HepG2 (cell line): ENCODE measurements around the gene ATP9B. TPM values are rescaled to one million over a fixed set of nuclear protein-coding genes. Genes with fewer than 3 reads are reported as not detected.

Source experiments
- ATAC-seq: fragments of 200-7000 bp; cut with Tn5 transposase; 3 replicates; pipeline ENCODE4 v1.9.1; 2020; ENCODE audit warnings: mild to moderate bottlenecking, moderate library complexity
- BruUV-seq: library from RNA; stranded (reverse); fragments of 400-500 nt; replicated peaks from 2 replicates; lab custom pipeline; 2021; lab: Mats Ljungman, UMichigan
- CTCF ChIA-PET: fragments of 300-600 bp; formaldehyde crosslinking; extraction: SDS; loops from one replicate; lab custom pipeline; 2021; ENCODE audit warnings: low total read pairs, inconsistent platforms, low intra/inter-chr PET ratio; lab: Yijun Ruan, JAX
- POLR2A ChIA-PET: fragments of 350-600 bp; sonication (Branson Sonifier 250); formaldehyde crosslinking; loops from one replicate; lab custom pipeline; 2020; ENCODE audit warnings: antibody characterized with exemption, inconsistent platforms; lab: Yijun Ruan, JAX
- DNase-seq: peaks from one replicate; pipeline ENCODE4 v3.0.0-alpha.2; 2015; ENCODE audit warnings: low spot score
- FAIRE-seq: peaks from 3 replicates; lab custom pipeline; 2011; peaks lifted over from hg19 to GRCh38; lab: Jason Lieb, UNC
- H2AFZ ChIP-seq: one replicate; pipeline ENCODE4 v1.6.1; 2011; ENCODE audit warnings: low read length, inconsistent platforms
- H3K27ac ChIP-seq: fragments of 300-600 bp; 3 replicates; pipeline ENCODE4 v1.8.0; 2011; ENCODE audit warnings: mixed run types, mild to moderate bottlenecking, mixed read lengths, low read length, inconsistent platforms; ENCODE audit not compliant: insufficient read depth; ENCODE audit errors: extremely low read length
- H3K27me3 ChIP-seq, 2 experiments: fragments of 200-600 bp in 1 of 2; 2 replicates in 1 of 2; 3 replicates in 1 of 2; pipeline versions ENCODE4 v1.6.0 to v1.8.0; 2011; ENCODE audit warnings: low read length in 2 of 2, mild to moderate bottlenecking in 2 of 2, moderate library complexity in 2 of 2, inconsistent platforms in 1 of 2; ENCODE audit not compliant: insufficient read depth in 2 of 2, control insufficient read depth in 1 of 2
- H3K36me3 ChIP-seq, 2 experiments: fragments of 200-600 bp in 1 of 2; replicated peaks in 1 of 2; 2 replicates in 1 of 2; 3 replicates in 1 of 2; pipeline versions ENCODE4 v1.5.1 to v1.8.0; 2011; ENCODE audit warnings: low read length in 2 of 2, inconsistent platforms in 1 of 2; ENCODE audit not compliant: insufficient read depth in 2 of 2, control insufficient read depth in 1 of 2
- H3K4me1 ChIP-seq: 2 replicates; pipeline ENCODE4 v1.5.1; 2012; ENCODE audit warnings: low read length, inconsistent platforms; ENCODE audit not compliant: insufficient read depth
- H3K4me2 ChIP-seq: 2 replicates; pipeline ENCODE4 v1.6.0; 2011; ENCODE audit warnings: low read depth, low read length, inconsistent platforms
- H3K4me3 ChIP-seq, 3 experiments: fragments of 200-600 bp in 1 of 3; sonication (generic), shearing (Covaris generic) in 1 of 3; replicated peaks in 1 of 3; 2 replicates each; pipeline ENCODE4 v1.5.1; 2011 to 2016; ENCODE audit warnings: low read length in 3 of 3, inconsistent platforms in 2 of 3, low read depth in 2 of 3, mild to moderate bottlenecking in 2 of 3, control low read depth in 1 of 3, mixed read lengths in 1 of 3; ENCODE audit not compliant: insufficient read depth in 1 of 3
- H3K79me2 ChIP-seq: one replicate; pipeline ENCODE4 v1.6.1; 2011; ENCODE audit warnings: low read length, inconsistent platforms; ENCODE audit not compliant: insufficient read depth
- H3K9ac ChIP-seq: 2 replicates; pipeline ENCODE4 v1.6.0; 2011; ENCODE audit warnings: mild to moderate bottlenecking, low read depth, low read length, inconsistent platforms; ENCODE audit not compliant: insufficient read depth
- H3K9me3 ChIP-seq: 2 replicates; pipeline ENCODE4 v1.5.1; 2012; ENCODE audit warnings: mild to moderate bottlenecking, low read length
- H4K20me1 ChIP-seq: 2 replicates; pipeline ENCODE4 v1.6.0; 2011; ENCODE audit warnings: inconsistent platforms, mild to moderate bottlenecking, low read length, moderate library complexity; ENCODE audit not compliant: insufficient read depth
- ARID4A ChIP-seq: sonication (generic); formaldehyde crosslinking; IDR thresholded peaks from 2 replicates; pipeline ENCODE4 v1.5.0; 2020; ENCODE audit warnings: mild to moderate bottlenecking, missing genetic modification reagents, borderline replicate concordance
- ASH2L ChIP-seq: fragments of 300-600, 200-600 bp; sonication (generic); IDR thresholded peaks from 2 replicates; pipeline ENCODE4 v1.7.0; 2017; ENCODE audit warnings: low read depth, mild to moderate bottlenecking, moderate library complexity, mixed read lengths, low read length; ENCODE audit not compliant: insufficient read length
- FOXK1 ChIP-seq: sonication (generic); formaldehyde crosslinking; IDR thresholded peaks from 2 replicates; pipeline ENCODE4 v1.4.0; 2020; ENCODE audit warnings: low read depth, missing genetic modification reagents, borderline replicate concordance
- HNRNPUL1 ChIP-seq: fragments of 200-400 bp; formaldehyde crosslinking; IDR thresholded peaks from 2 replicates; pipeline ENCODE4 v1.6.1; 2017; ENCODE audit warnings: low read depth, mild to moderate bottlenecking, low read length, moderate library complexity
- ISL2 ChIP-seq: sonication (generic); formaldehyde crosslinking; IDR thresholded peaks from 2 replicates; pipeline ENCODE4 v1.5.0; 2020; ENCODE audit warnings: missing genetic modification reagents
- MAFF ChIP-seq: IDR thresholded peaks from 2 replicates; pipeline ENCODE4 v1.6.1; 2011; ENCODE audit warnings: low read depth, low read length, improper control_type of control experiment
- MEIS1 ChIP-seq: sonication (generic); formaldehyde crosslinking; IDR thresholded peaks from 2 replicates; pipeline ENCODE4 v1.9.0; 2021; ENCODE audit warnings: mild to moderate bottlenecking, missing genetic modification reagents, moderate library complexity, borderline replicate concordance
- MEIS2 ChIP-seq: sonication (generic); formaldehyde crosslinking; IDR thresholded peaks from 2 replicates; pipeline ENCODE4 v1.9.0; 2021; ENCODE audit warnings: mild to moderate bottlenecking, missing genetic modification reagents
- PBX2 ChIP-seq: IDR thresholded peaks from 2 replicates; pipeline ENCODE4 v1.6.1; 2016; ENCODE audit warnings: control low read depth
- TOE1 ChIP-seq: sonication (generic); formaldehyde crosslinking; IDR thresholded peaks from 2 replicates; pipeline ENCODE4 v1.4.0; 2020; ENCODE audit warnings: mild to moderate bottlenecking, missing genetic modification reagents
- ZBTB26 ChIP-seq: IDR thresholded peaks from 2 replicates; pipeline ENCODE4 v1.6.1; 2016; ENCODE audit warnings: missing compliant biosample characterization, missing genetic modification reagents, borderline replicate concordance
- ZFP82 ChIP-seq: sonication (generic); formaldehyde crosslinking; IDR thresholded peaks from 2 replicates; pipeline ENCODE4 v1.5.1; 2020; ENCODE audit warnings: mild to moderate bottlenecking, missing genetic modification reagents, borderline replicate concordance
- ZNF354B ChIP-seq: sonication (generic); formaldehyde crosslinking; IDR thresholded peaks from 2 replicates; pipeline ENCODE4 v1.8.0; 2022; ENCODE audit warnings: mild to moderate bottlenecking, missing genetic modification reagents
- ZNF468 ChIP-seq: sonication (generic); formaldehyde crosslinking; IDR thresholded peaks from 2 replicates; pipeline ENCODE4 v1.8.0; 2022; ENCODE audit warnings: mild to moderate bottlenecking, moderate library complexity, missing genetic modification reagents
- ZNF777 ChIP-seq: sonication (generic); formaldehyde crosslinking; IDR thresholded peaks from 2 replicates; pipeline ENCODE4 v1.4.0; 2020; ENCODE audit warnings: missing genetic modification reagents
- WGBS: methylation state at CpG from one replicate; pipeline ENCODE4 v1.1.6; 2017; ENCODE audit warnings: low lambda C conversion rate; 5-methylcytosine and 5-hydroxymethylcytosine counted together
- in situ Hi-C: cut with HindIII; loops from 2 replicates; pipeline ENCODE4 v1.10.0; 2017; ENCODE audit warnings: low pct_unique_long_range_greater_than_20kb; ENCODE audit not compliant: extremely low pct_ligation_motif_present
- intact Hi-C: fragments of 100-400 bp; cut with micrococcal nuclease; formaldehyde crosslinking; loops from one replicate; pipeline ENCODE4 v1.10.0; 2022; ENCODE audit not compliant: unreplicated experiment
- polyA plus RNA-seq, 8 experiments: library from polyadenylated mRNA; depleted of rRNA in 3 of 8; stranded (reverse) in 7 of 8; unstranded in 1 of 8; fragments of >200 nt; fragmentation: Illumina TruSeq in 4 of 8; extraction: Trizol in 4 of 8; gene quantifications; 2 replicates each; pipeline versions ENCODE4 v1.2.1 to v1.2.3, GENCODE V29; 2011 to 2016; ENCODE audit warnings: low read depth in 4 of 8, missing spikeins in 1 of 8, mixed read lengths in 1 of 8; ENCODE audit not compliant: insufficient read depth in 1 of 8
- total RNA-seq, 5 experiments: library from RNA; depleted of rRNA; stranded (reverse); fragments of >200 nt; fragmentation: Illumina TruSeq; extraction: Trizol; gene quantifications; 2 replicates each; pipeline ENCODE4 v1.2.3, GENCODE V29; 2016; ENCODE audit warnings: low read depth in 1 of 5

ATP9B gene
- total and polyA plus RNA-seq, 2 of the 13 experiments (the other 11 are each of a cell fraction or from before 2014, with no cell fraction given) = 10.8 to 11.3 TPM

- Histone ChIP-seq H3K4me2 (no peak overlapping the region), H3K79me2 (no peaks in the 10 kb centered on the region), H4K20me1 (no peaks in the 10 kb centered on the region), H3K27ac (no peak overlapping the region), H3K4me3 (no peak overlapping the region), H2AFZ (no peak overlapping the region), H3K9ac (no peak overlapping the region), H3K9me3 (no peaks in the 10 kb centered on the region), H3K4me1 (no peaks in the 10 kb centered on the region), H3K36me3 (peaks cover 1 to 11% of the 10 kb centered on the region in 2 experiments; a peak in 3 of 5 replicates), H3K27me3 (no peaks in the 10 kb centered on the region)
- FAIRE-seq = no peak
- intact Hi-C loops (no loop called here), in situ Hi-C loops (no loop called here)
- CTCF ChIA-PET = no interaction called here
- POLR2A ChIA-PET = no interaction called here
- BruUV-seq = no TSS peak
- ATAC-seq = no peak
- WGBS = 100% methylated on average over 1 of the region's 6 CpGs
- no peak for DNase-seq
- TF ChIP-seq MAFF = no peak
- no peak for TF ChIP-seq MEIS2 (CRISPR knock-in tag)
- no peak for TF ChIP-seq ASH2L
- no peak for TF ChIP-seq ZNF468
- TF ChIP-seq ZNF777 (CRISPR knock-in tag) = no peak
- no peak for TF ChIP-seq MEIS1
- no peak for TF ChIP-seq FOXK1 (CRISPR knock-in tag)
- no peak for TF ChIP-seq ZNF354B (CRISPR knock-in tag)
- TF ChIP-seq ZFP82 = no peak
- no peak for TF ChIP-seq TOE1
- TF ChIP-seq ISL2 (CRISPR knock-in tag) = no peak
- TF ChIP-seq ARID4A (CRISPR knock-in tag) = no peak
- TF ChIP-seq HNRNPUL1 = no peak
- no peak for TF ChIP-seq PBX2
- no peak for TF ChIP-seq ZBTB26
These were observed 263.9 kb downstream of the ATP9B start for GRCh38 chr18:79333046-79333445.
